Panc1 (cell line): Measurements from ENCODE around the gene PRC1. TPM values are rescaled to one million over a fixed set of nuclear protein-coding genes. Genes with fewer than 3 reads are reported as not detected.

Experiments used
- ATAC-seq: fragments of 200-7000 bp; cut with Tn5 transposase; 2 replicates; pipeline ENCODE4 v1.9.1; 2020; ENCODE audit warnings: mild to moderate bottlenecking, moderate library complexity
- BruUV-seq: library from RNA; stranded (reverse); fragments of 400-500 nt; replicated peaks from 2 replicates; lab custom pipeline; 2021; lab: Mats Ljungman, UMichigan
- CTCF ChIA-PET: fragments of 300-600 bp; sonication (Branson Sonifier 250); formaldehyde crosslinking; loops from one replicate; lab custom pipeline; 2022; ENCODE audit warnings: antibody characterized with exemption; lab: Charles Lee
- POLR2A ChIA-PET: fragments of 300-600 bp; sonication (Branson Sonifier 250); formaldehyde crosslinking; loops from one replicate; lab custom pipeline; 2022; ENCODE audit warnings: antibody characterized with exemption; lab: Charles Lee
- DNase-seq: peaks from one replicate; pipeline ENCODE4 v3.0.0-alpha.2; 2010; ENCODE audit warnings: low read depth, low spot score
- H3K27ac ChIP-seq: 2 replicates; pipeline ENCODE4 v1.5.1; 2011; ENCODE audit warnings: mild to moderate bottlenecking, low read length, inconsistent platforms
- H3K27me3 ChIP-seq: fragments of 200-500 bp; sonication (Bioruptor generic); 2 replicates; pipeline ENCODE4 v1.6.0; 2014; ENCODE audit warnings: low read length, inconsistent platforms; ENCODE audit not compliant: control insufficient read depth, insufficient read depth
- H3K36me3 ChIP-seq: fragments of 200-500 bp; sonication (Bioruptor generic); 2 replicates; pipeline ENCODE4 v1.5.1; 2014; ENCODE audit warnings: inconsistent platforms, mild to moderate bottlenecking, low read length, moderate library complexity; ENCODE audit not compliant: control insufficient read depth, insufficient read depth
- H3K4me1 ChIP-seq: 2 replicates; pipeline ENCODE4 v1.5.1; 2011; ENCODE audit warnings: inconsistent platforms, mild to moderate bottlenecking, low read length, moderate library complexity; ENCODE audit not compliant: control insufficient read depth, insufficient read depth
- H3K4me3 ChIP-seq, 2 experiments: 2 replicates each; pipeline ENCODE4 v1.5.1; 2011 to 2012; ENCODE audit warnings: low read depth in 2 of 2, low read length in 2 of 2, mild to moderate bottlenecking in 2 of 2, inconsistent platforms in 1 of 2, moderate library complexity in 1 of 2
- H3K9me3 ChIP-seq: fragments of 200-500 bp; sonication (Bioruptor generic); 2 replicates; pipeline ENCODE4 v1.5.1; 2014; ENCODE audit warnings: low read depth, mild to moderate bottlenecking, inconsistent platforms, low read length, moderate library complexity; ENCODE audit not compliant: control insufficient read depth, insufficient read depth
- CTCF ChIP-seq: fragments of 450-650 bp; IDR thresholded peaks from 2 replicates; pipeline ENCODE4 v1.5.1; 2017; ENCODE audit warnings: mild to moderate bottlenecking
- POLR2AphosphoS5 ChIP-seq: IDR thresholded peaks from 2 replicates; pipeline ENCODE4 v1.6.1; 2012; ENCODE audit warnings: mild to moderate bottlenecking, low read depth, low read length, moderate library complexity
- REST ChIP-seq, 2 experiments: IDR thresholded peaks; 2 replicates each; pipeline ENCODE4 v1.6.1; 2011 to 2012; ENCODE audit warnings: low read depth in 2 of 2, control low read depth in 1 of 2, low read length in 1 of 2, mild to moderate bottlenecking in 1 of 2, moderate library complexity in 1 of 2; ENCODE audit not compliant: insufficient read depth in 1 of 2
- SIN3A ChIP-seq: IDR thresholded peaks from 2 replicates; pipeline ENCODE4 v1.6.1; 2012; ENCODE audit warnings: low read depth, mild to moderate bottlenecking, low read length, moderate library complexity, borderline replicate concordance; ENCODE audit not compliant: insufficient read depth
- TCF7L2 ChIP-seq: IDR thresholded peaks from 2 replicates; pipeline ENCODE4 v1.6.1; 2011; ENCODE audit warnings: mild to moderate bottlenecking, low read depth, low read length, inconsistent platforms
- in situ Hi-C: cut with HindIII; loops from 2 replicates; pipeline ENCODE4 v1.10.0; 2016; ENCODE audit warnings: low sequenced_read_pairs, low pct_unique_long_range_greater_than_20kb
- intact Hi-C: fragments of 100-400 bp; cut with micrococcal nuclease; formaldehyde crosslinking; loops from one replicate; pipeline ENCODE4 v1.10.0; 2022; ENCODE audit not compliant: unreplicated experiment
- total RNA-seq: library from RNA; stranded (reverse); gene quantifications from one replicate; pipeline ENCODE4 v1.2.1, GENCODE V29; 2021; ENCODE audit not compliant: unreplicated experiment

Gene PRC1
- total RNA-seq, 1 experiment from 2014 or later: 228 TPM

GRCh38 chr15:90962021-90962420 is 32.3 kb downstream of the PRC1 start:
- CTCF ChIA-PET: no interaction called here

GRCh38 chr15:90960298-90961091 is 33.8 kb downstream of the PRC1 start:
- no peak overlapping the region for H3K4me3 ChIP-seq
- H3K9me3 ChIP-seq: no peaks in the 10 kb centered on the region
- intact Hi-C loops: no loop called here
- DNase-seq (no peak), ATAC-seq (no peak)
- ChIA-PET POLR2A (no interaction called here), CTCF (no interaction called here)
- H3K36me3 ChIP-seq: peaks cover 6% of the 10 kb centered on the region
- peaks cover 13% of the 10 kb centered on the region for H3K4me1 ChIP-seq
- TF ChIP-seq SIN3A (no peak), REST (IDR thresholded peaks at IDR 0.05; ENCODE audit: insufficient read depth in 1 of 2, low read depth in 2 of 2, low read length in 1 of 2) (no peak), POLR2AphosphoS5 (no peak), CTCF (no peak), TCF7L2 (no peak)
- in situ Hi-C loops: no loop called here
- no peaks in the 10 kb centered on the region for H3K27me3 ChIP-seq
- H3K27ac ChIP-seq: no peak overlapping the region
- BruUV-seq: no TSS peak

More at GRCh38 chr15:90962021-90962420, 32.3 kb downstream of the PRC1 start:
- TF ChIP-seq SIN3A (no peak), REST (IDR thresholded peaks at IDR 0.05; ENCODE audit: insufficient read depth in 1 of 2, low read depth in 2 of 2, low read length in 1 of 2) (no peak), CTCF (no peak), POLR2AphosphoS5 (no peak; the same call in 1 of the 2 replicates)
- Histone ChIP-seq H3K36me3 (peaks cover 19% of the 10 kb centered on the region), H3K9me3 (no peaks in the 10 kb centered on the region), H3K27me3 (no peaks in the 10 kb centered on the region), H3K4me3 (no peak overlapping the region), H3K27ac (no peak overlapping the region), H3K4me1 (peaks cover 4% of the 10 kb centered on the region)
- no peak for DNase-seq
- no peak for ATAC-seq
- in situ Hi-C loops: no loop called here
- no TSS peak for BruUV-seq
- POLR2A ChIA-PET: no interaction called here
- intact Hi-C loops: no loop called here
